GM18520 (cell line): ENCODE results near the gene DYNLT5.
"Not testable (repeated sequence)": the region's sequence is repeated elsewhere in the genome, so short reads cannot be mapped to it uniquely, and the experiment has no call there.

Source experiments
- ATAC-seq: cut with Tn5 transposase; IDR thresholded peaks from one replicate; pipeline ENCODE4 v1.9.1; 2021; ENCODE audit not compliant: unreplicated experiment

Gene DYNLT5

GRCh38 chr1:66752000-66752592 is at the start of gene DYNLT5:
Gene DYNLT5, plus strand, starts transcription at chr1:66752459. Its CDS starts 2,200 bp downstream, at chr1:66754659.
- ATAC-seq = no peak

DNA sequence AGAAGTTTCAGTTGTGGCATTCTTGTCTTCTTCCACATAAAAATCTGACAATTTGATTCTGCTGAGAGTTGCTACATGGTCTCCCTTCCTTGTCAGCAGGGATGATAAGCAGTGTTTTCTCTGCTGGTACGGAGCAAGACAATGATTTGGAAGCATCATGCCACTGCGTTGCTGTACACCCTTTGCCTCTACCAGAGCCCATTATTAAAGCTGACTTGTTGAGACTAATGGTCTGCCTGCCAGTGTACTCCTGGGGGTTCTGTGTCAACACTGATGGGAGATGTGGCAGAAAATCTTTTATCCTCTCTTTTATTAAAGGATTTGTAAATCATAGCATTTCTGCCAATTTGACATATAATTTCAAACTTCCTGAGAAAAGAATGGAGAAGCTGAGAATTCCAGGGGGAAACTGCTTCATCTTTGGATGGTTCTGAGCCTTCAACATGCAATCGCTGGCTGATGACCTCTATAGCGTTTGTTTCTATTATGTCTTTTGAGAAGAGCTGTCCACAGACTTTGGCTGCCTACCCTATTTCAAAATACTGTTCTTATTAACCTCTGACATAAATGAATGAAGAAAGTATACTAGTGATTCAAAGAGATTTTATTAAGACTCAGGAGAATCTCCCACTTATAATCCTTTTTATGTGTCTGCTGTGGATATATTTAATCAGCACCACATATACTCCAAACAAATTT is 47.9 kb upstream of the DYNLT5 start:
- no peak for ATAC-seq

DNA sequence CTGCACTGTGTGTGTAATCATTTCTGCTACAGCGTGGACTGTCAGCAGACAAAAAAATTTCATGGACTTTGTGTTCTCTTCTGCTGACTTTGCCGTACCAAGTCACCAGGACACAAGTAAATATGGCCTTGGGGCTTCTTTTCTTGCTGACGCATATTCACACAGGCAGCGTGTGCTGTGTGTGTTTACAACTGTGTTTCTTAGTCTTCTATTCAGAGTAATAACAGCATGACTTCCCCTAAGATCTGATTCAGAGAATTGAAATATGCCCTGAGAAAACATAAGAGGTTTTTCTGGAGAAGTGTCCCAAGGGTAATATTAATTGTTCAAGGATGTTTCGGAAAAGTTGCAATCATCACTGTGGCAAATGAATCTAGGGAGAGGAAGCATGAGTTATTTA is 47.1 kb upstream of the DYNLT5 start:
- ATAC-seq = no peak

GRCh38 chr1:66711420-66711819 is 40.8 kb upstream of the DYNLT5 start:
- no peak for ATAC-seq

DNA sequence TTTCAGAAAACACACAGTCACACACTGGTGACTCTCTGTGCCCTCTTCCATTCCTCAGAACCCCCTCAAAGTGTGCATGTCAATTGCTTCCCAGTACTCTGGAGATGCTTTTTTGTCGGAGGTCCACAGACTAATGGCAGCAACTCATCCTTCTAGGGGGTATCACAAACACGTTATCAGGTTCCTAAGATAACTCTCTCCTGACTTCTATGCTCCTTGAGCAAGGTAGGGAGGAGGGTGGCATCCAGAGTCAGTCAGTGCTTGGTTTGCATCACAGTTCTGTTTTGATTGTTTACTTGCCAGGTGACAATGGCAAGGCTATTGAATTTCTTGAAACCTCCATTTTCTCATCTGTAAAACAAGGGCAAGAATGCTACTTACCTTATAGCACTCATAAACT is 39.4 kb upstream of the DYNLT5 start:
- no peak for ATAC-seq

DNA sequence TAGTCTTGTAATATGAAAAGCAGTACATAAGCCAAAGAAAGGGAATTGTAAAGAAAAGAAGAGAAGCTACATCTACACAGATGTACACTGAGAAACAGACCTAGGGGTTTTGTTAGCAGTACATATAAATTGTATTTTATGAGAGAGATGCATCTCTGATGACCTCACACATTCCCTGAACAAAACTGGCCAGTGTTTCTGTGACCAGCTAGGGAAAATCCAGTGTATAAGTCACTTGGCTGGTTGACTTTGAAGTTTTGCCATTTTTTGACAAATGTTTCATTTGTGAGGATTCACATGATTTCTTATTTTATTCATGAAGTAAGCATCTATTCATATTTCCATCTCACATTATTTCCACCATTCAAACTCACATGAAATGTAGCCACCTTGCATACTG is 28.3 kb upstream of the DYNLT5 start:
- ATAC-seq = no peak

GRCh38 chr1:66725885-66726665 is 26.2 kb upstream of the DYNLT5 start:
- peak; percentile 48 for ATAC-seq

DNA sequence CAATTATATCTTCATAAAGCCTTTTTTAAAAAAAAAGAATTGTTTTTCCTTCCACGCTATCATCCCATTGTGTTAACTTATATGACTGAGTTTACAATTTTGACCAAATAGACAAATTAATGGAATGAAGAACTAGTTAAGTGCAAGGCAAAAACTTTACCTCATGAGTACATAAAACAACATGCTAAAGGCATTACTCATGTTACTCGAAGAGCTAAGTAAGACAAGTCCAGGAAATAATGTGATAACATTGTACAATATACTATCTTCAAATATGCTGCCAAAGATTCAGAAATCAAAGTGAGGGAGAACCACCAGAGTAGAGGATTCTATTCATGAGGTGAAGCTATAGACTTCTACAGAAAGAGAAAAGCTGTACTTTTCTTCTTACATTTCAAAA is 24.2 kb upstream of the DYNLT5 start:
- no peak for ATAC-seq

DNA sequence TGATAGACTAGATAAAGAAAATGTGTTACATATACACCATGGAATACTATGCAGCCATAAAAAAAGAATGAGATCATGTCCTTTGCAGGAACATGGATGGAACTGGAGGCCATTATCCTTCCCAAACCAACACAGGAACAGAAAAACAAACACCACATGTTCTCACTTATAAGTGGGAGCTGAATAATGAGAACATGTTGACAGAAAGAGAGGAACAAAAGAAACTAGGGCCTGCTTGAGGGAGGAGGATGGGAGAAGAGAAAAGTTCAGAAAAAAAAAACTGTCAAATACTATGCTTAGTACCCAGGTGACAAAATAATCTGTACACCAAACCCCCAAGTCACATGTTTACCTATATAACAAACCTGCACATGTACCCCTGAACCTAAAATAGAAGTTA is 23.5 kb upstream of the DYNLT5 start:
- not testable (repeated sequence) for ATAC-seq

DNA sequence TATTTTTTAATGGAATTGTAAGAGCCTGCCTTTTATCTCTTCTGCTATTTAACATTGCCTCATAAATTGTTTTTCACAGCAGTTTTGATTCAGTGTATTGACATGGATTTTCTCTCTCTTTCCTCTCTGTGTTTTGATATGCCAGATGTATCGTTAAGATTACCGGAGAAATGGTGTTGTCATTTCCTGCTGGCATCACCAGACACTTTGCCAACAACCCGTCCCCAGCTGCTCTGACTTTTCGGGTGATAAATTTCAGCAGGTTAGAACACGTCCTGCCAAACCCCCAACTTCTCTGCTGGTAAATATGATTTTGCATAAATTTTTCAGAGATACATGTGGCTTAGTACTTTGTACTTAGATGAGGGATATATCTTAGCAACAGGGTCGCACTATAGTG is 23.1 kb upstream of the DYNLT5 start:
- no peak for ATAC-seq

GRCh38 chr1:66729523-66729922 is 22.7 kb upstream of the DYNLT5 start:
- ATAC-seq = no peak

GRCh38 chr1:66730462-66730861 is 21.8 kb upstream of the DYNLT5 start:
- no peak for ATAC-seq

DNA sequence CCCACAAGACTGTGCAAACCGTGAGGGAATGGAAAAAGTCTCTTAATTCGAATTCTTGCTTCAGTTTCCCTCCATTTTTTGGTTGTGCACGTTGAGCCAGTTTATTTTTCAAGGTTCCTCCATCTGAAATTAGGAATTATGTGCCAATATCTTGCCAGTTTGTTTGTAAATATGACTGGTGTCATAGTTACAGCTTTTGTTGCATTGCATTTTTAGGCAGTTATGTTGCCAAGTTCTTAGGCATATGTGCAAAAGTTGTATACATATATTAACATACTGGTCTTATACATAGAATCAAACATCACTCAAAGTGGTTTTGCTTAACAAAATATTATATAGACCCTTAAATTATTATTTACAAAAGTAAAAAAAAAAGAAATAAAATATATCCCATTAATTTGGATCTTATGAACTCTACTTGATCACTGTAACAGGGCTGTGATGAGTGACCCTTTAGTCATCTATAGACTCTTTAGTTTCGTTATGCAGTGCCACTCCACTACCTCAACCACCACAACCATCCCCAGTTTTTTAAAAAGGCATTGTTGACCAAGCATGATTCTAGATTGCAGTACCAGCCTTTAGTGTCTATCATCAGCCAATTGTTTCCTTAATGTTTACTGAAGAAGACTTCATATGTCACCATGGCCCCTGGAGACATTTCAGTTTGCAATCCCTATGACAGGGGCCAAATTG is 20.9 kb upstream of the DYNLT5 start:
- ATAC-seq = peak; percentile 75

DNA sequence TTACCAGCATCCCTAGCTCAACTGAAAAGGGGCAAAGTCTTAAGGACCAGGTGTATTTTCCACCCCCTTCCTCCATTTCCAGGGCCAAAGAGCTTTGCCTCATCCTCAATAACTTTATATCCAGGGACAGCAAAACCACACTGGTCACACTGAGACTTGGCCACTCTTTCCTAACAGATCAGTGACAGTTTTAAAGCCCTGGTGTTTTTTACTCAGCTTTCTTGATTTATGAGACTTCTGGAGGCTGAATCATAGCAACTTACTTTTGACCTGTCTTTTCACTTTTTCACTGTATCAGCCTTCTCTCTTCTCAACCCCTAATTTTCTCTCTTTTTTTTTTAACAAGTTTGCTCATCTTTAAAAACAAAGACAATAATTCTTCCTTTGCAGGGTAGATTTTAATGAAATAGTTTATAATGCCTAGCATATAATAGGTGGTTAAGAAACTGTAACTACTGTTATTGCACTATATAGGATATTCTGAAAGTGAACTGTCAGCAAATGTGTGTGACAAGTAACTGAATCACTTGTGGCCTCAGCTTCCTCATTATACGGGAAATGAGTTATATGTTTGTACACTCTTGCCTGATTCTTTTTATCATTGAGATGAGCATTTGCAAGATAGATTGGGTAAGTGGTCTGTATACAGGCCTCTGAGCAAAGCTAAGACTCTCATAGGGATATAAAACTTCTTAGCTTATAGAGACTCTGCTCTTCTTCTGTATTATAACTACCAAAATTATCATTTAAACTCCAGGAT is 19.7 kb upstream of the DYNLT5 start:
- no peak for ATAC-seq

DNA sequence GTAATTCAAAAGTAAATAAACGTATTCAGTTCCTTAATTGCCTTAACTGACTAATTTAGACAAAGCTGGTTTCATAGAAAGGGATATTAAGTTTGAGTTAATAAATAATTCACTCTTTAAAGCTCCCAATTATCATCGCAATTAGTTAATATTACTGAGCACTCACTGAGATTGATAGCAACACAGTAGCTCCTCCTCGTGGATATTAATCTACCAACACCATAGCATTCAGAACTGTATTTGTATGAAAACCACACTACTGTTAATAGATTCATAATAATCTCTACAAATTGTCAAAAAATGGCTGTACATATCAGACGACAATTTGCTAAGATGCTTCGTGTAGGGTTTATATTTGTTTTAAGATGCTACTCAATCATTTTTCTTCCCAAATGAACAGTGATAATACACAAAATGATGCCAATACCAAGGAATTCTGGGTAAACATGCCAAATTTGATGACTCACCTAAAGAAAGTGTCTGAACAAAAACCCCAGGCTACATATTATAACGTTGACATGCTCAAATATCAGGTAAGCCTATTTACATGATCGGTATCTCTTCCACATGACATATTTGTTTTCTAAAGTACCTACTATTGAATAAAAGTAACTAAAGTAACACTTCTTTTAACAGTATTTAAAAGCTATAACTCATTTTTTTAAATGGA is 18.8 kb upstream of the DYNLT5 start:
- ATAC-seq = no peak

- ATAC-seq = not testable (repeated sequence)
Observed at GRCh38 chr1:66734531-66734930, 17.7 kb upstream of the DYNLT5 start.

DNA sequence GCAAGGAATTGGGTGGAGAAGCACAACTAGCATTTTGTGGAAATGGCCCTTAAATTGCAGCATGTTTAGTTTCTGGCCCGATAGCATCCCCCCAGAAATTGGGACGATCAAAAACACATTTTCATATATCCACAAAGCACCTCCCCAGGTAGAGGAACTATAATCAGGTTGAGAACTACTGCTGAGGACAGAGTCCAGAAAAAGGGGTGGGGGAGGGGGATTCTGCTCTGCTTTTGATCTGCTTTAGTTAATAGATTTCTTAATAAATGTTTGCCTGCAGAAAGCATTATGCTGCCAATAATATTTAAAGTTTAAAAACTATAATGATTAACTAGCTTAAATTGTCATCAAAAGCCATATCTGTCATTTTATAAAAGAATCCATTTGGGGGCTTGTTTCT is 14.4 kb upstream of the DYNLT5 start:
- ATAC-seq = no peak

- no peak for ATAC-seq
Observed at GRCh38 chr1:66739401-66740157, 12.7 kb upstream of the DYNLT5 start.

- no peak for ATAC-seq
Observed at GRCh38 chr1:66745451-66745850, 6.8 kb upstream of the DYNLT5 start.

DNA sequence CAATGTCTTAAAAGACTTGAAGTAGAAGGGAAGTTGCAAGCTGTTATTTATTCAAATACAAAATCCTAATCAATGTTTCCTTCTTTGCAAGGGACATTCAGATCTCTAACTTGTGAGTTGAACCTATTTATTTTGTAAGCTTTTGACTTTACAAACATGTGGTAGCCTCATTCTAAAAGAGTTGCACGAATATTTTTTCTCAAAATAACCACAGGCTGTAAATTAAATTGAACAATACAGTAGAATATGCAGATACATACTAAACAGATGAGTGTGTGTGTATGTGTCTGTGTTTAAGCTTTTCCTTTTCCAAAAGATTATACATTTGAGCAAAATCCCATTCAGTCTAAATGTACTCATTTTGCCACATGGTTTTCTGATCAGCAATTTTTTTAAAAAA is 4.8 kb upstream of the DYNLT5 start:
- ATAC-seq = no peak
